ENCODE results near the gene MED12L. TPM values are rescaled to one million over a fixed set of nuclear protein-coding genes. Genes with fewer than 3 reads are reported as not detected.

The MED12L gene
- polyA plus RNA-seq, 1 of the 3 experiments (the other 2 are of a cell fraction) = 0.03 TPM

DNA sequence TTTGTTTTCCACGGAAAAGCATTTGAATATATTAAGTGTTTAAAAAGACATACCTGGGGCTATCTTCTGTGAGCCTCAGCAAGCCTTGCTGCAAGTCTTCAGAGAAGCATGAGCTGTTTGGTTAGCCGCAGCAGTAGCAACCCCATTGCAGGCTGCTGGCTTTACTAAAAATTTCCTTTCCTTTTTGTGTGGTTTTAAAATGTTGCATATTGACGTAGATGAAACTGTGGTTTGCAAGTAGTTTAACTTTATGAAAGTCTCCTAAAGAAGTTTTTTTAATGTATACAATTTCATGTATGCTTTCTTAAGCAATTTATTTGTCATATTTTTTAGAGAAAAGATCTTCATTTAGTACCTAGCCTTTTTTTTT lies 117.6 kb downstream of the MED12L start, which contains the start of gene GPR171:
Gene GPR171 (minus strand): TSS at position 166 of the 370 bp plus-strand sequence. CDS start 3,830 bp downstream, outside the sequence.
- 82% methylated on average over 3 of the region's 3 CpGs for WGBS (ENCODE audit: low lambda C conversion rate)
- no peaks in the 10 kb centered on the region for H3K9me3 ChIP-seq
- CTCF ChIA-PET = no interaction called here

DNA sequence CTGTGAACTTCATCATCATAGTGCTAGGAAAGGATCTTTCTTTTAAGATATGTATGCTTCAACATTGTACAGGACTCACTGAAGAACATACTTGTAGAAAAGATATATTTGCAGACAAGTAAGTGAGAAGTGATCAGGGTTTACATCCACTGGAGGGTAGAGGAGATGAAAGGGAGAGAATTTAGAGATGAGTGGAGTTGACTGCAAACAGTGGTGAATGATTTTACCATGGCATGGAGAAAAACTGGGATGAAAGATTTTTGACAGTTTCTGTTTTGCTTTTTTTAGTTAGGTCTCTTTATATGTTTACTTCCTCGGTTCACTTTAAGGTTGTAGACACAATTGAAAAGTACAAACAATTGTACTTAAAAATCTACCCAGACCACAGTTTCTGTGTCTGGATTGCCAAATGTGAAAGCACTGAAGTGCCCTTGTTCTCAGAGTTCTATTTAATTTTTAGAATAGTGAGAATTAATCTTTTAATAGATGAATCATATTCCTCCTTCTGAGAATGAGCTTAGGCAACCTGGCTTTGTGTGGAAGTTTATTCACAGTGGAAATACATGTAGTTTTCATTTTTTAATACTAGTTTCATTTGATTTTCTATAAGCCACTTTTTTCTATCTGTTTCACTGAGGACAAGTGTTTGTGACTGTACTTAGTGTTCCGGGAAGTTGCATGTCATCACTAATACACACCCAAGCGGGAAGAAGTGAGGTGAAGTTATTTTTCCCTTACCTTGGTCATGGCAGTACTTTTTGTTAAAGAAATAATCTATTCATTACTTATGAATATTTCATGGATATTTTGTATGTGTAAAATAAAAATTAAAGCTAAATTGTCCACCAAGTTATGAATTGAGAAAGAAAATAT lies 119.3 kb downstream of the MED12L start:
- H3K36me3 ChIP-seq (replicated peaks in 1 of 2; ENCODE audit: control insufficient read depth in 1 of 2, insufficient read depth in 2 of 2, low read length in 1 of 2) = no peaks in the 10 kb centered on the region
- CTCF ChIA-PET = interaction anchor here (0.9 to 1.6 kb wide), 2 partner anchors 22 to 36 kb away, joined by 3 to 5 read pairs; no protein-coding TSS in a partner anchor
- H3K9ac ChIP-seq = no peak overlapping the region
- no peaks in the 10 kb centered on the region for H3F3A ChIP-seq (replicated peaks; ENCODE audit: insufficient read depth)
- H3K4me3 ChIP-seq (ENCODE audit: low read depth in 2 of 2, low read length in 1 of 2) = no peak overlapping the region
- no peaks in the 10 kb centered on the region for H3K9me3 ChIP-seq
- H3K4me2 ChIP-seq = no peak overlapping the region
- no peak overlapping the region for H3K27ac ChIP-seq (ENCODE audit: low read depth in 2 of 2, low read length in 1 of 2)
- H3K9me2 ChIP-seq = no peaks in the 10 kb centered on the region
- H4K20me1 ChIP-seq (ENCODE audit: insufficient read depth) = no peaks in the 10 kb centered on the region
- H3K4me1 ChIP-seq (ENCODE audit: control insufficient read depth in 1 of 2, insufficient read depth in 2 of 2, low read depth in 1 of 2, low read length in 1 of 2) = no peaks in the 10 kb centered on the region
- no peak for TF ChIP-seq ELF1 (IDR thresholded peaks at IDR 0.05)
- no peak for TF ChIP-seq YY1 (IDR thresholded peaks at IDR 0.05; ENCODE audit: low read depth)
- TF ChIP-seq, protein P1, sequence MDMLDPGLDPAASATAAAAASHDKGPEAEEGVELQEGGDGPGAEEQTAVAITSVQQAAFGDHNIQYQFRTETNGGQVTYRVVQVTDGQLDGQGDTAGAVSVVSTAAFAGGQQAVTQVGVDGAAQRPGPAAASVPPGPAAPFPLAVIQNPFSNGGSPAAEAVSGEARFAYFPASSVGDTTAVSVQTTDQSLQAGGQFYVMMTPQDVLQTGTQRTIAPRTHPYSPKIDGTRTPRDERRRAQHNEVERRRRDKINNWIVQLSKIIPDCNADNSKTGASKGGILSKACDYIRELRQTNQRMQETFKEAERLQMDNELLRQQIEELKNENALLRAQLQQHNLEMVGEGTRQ (IDR thresholded peaks at IDR 0.05; ENCODE audit: borderline replicate concordance, low read depth, low read length) = no peak
- no peaks in the 10 kb centered on the region for H3K79me2 ChIP-seq (ENCODE audit: insufficient read depth)
- 93% methylated on average over 3 of the region's 3 CpGs for WGBS (ENCODE audit: low lambda C conversion rate)
- no peaks in the 10 kb centered on the region for H3K27me3 ChIP-seq (ENCODE audit: insufficient read depth)
- DNase-seq = no peak
- peak overlapping the region; percentile 58; the same call in 1 of the 2 replicates for H2AFZ ChIP-seq (ENCODE audit: low read depth)
- POLR2A ChIA-PET = no interaction called here

More for the DNA sequence above, 117.6 kb downstream of the MED12L start, which contains the start of gene GPR171:
- no peak for DNase-seq
- H3K9ac ChIP-seq = no peak within 1 kb of the TSS
- H4K20me1 ChIP-seq (ENCODE audit: insufficient read depth) = no peaks in the 10 kb centered on the region
- H3K27me3 ChIP-seq (ENCODE audit: insufficient read depth) = no peaks in the 10 kb centered on the region
- H3K9me2 ChIP-seq = no peaks in the 10 kb centered on the region
- no peaks in the 10 kb centered on the region for H3K4me1 ChIP-seq (ENCODE audit: control insufficient read depth in 1 of 2, insufficient read depth in 2 of 2, low read depth in 1 of 2, low read length in 1 of 2)
- no peaks in the 10 kb centered on the region for H3F3A ChIP-seq (replicated peaks; ENCODE audit: insufficient read depth)
- POLR2A ChIA-PET = no interaction called here
- no peaks in the 10 kb centered on the region for H3K36me3 ChIP-seq (replicated peaks in 1 of 2; ENCODE audit: control insufficient read depth in 1 of 2, insufficient read depth in 2 of 2, low read length in 1 of 2)
- no peaks in the 10 kb centered on the region for H3K79me2 ChIP-seq (ENCODE audit: insufficient read depth)
- peak within 1 kb of the TSS; percentile 58 for H2AFZ ChIP-seq (ENCODE audit: low read depth)
- no peak within 1 kb of the TSS for H3K27ac ChIP-seq (ENCODE audit: low read depth in 2 of 2, low read length in 1 of 2)
- no peak within 1 kb of the TSS for H3K4me3 ChIP-seq (ENCODE audit: low read depth in 2 of 2, low read length in 1 of 2)
- TF ChIP-seq TAF1 (IDR thresholded peaks at IDR 0.05; ENCODE audit: borderline replicate concordance, low read depth, low read length) = no peak
- no peak for TF ChIP-seq RXRA (IDR thresholded peaks at IDR 0.05; ENCODE audit: borderline replicate concordance, low read depth)
- TF ChIP-seq RCOR1 (IDR thresholded peaks at IDR 0.05; ENCODE audit: low read length) = no peak
- no peak for TF ChIP-seq CHD2 (IDR thresholded peaks at IDR 0.05; ENCODE audit: low read length, partially characterized antibody)
- TF ChIP-seq SMC3 (IDR thresholded peaks at IDR 0.05; ENCODE audit: low read depth, low read length) = no peak
- TF ChIP-seq, protein P2, sequence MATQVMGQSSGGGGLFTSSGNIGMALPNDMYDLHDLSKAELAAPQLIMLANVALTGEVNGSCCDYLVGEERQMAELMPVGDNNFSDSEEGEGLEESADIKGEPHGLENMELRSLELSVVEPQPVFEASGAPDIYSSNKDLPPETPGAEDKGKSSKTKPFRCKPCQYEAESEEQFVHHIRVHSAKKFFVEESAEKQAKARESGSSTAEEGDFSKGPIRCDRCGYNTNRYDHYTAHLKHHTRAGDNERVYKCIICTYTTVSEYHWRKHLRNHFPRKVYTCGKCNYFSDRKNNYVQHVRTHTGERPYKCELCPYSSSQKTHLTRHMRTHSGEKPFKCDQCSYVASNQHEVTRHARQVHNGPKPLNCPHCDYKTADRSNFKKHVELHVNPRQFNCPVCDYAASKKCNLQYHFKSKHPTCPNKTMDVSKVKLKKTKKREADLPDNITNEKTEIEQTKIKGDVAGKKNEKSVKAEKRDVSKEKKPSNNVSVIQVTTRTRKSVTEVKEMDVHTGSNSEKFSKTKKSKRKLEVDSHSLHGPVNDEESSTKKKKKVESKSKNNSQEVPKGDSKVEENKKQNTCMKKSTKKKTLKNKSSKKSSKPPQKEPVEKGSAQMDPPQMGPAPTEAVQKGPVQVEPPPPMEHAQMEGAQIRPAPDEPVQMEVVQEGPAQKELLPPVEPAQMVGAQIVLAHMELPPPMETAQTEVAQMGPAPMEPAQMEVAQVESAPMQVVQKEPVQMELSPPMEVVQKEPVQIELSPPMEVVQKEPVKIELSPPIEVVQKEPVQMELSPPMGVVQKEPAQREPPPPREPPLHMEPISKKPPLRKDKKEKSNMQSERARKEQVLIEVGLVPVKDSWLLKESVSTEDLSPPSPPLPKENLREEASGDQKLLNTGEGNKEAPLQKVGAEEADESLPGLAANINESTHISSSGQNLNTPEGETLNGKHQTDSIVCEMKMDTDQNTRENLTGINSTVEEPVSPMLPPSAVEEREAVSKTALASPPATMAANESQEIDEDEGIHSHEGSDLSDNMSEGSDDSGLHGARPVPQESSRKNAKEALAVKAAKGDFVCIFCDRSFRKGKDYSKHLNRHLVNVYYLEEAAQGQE (IDR thresholded peaks at IDR 0.05; ENCODE audit: low read depth, low read length) = no peak
- TF ChIP-seq NRF1 (IDR thresholded peaks at IDR 0.05; ENCODE audit: low read depth, low read length) = no peak
- TF ChIP-seq FOSL2 (IDR thresholded peaks at IDR 0.05; ENCODE audit: borderline replicate concordance, low read depth) = no peak
- TF ChIP-seq GABPA (IDR thresholded peaks at IDR 0.05; ENCODE audit: low read depth) = no peak
- TF ChIP-seq MXI1 (IDR thresholded peaks at IDR 0.05; ENCODE audit: low read depth, low read length) = no peak
- TF ChIP-seq EP300 (IDR thresholded peaks at IDR 0.05; ENCODE audit: borderline replicate concordance in 1 of 2, low read depth in 1 of 2, low read length in 1 of 2) = no peak
- TF ChIP-seq NFIC (IDR thresholded peaks at IDR 0.05; ENCODE audit: borderline replicate concordance) = no peak
- TF ChIP-seq POLR2AphosphoS5 (IDR thresholded peaks at IDR 0.05; ENCODE audit: low read depth, low read length) = no peak
- TF ChIP-seq RAD21 (IDR thresholded peaks at IDR 0.05; ENCODE audit: low read length) = no peak
- no peak within 1 kb of the TSS for H3K4me2 ChIP-seq

All from SK-N-SH (cell line).